ENCODE data around the gene BLCAP.
"Not testable (repeated sequence)": the region's sequence is repeated elsewhere in the genome, so short reads cannot be mapped to it uniquely, and the experiment has no call there.

The BLCAP gene

DNA sequence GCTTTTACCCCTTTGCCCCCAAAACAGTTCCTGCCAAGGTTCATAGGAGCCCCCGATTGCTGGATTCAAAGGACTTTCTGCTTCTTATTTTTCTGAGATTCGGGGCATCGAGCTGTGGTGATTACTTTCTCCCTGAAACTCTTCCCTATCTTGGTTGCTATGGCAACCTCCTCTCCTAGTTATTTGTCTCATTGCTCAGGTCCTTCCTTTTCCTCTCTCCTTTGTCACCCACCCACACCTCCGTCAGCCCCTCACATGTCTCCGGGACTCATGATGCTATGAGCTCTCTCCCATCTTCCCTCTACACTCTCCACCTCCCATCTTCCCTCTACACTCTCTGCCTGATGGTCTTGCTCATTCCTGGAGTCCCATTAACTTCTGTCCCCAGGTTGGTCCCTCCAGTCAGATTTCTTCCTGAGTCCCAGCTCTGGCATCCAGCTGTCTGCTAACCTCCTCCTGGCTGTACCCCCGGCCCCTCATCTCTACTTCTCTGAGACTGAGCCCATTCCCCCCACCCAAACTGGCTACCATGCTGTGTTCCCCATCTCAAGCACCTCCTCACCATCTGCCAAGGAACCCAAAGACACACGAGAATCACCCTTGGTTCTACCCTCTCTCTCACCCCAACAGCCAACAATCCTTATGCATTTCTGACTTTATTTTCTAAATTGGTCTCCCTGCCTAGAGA lies 36.9 kb downstream of the BLCAP start:
- DNase-seq (ENCODE audit: extremely low read depth in 1 of 2, low read depth in 1 of 2): no peak

DNA sequence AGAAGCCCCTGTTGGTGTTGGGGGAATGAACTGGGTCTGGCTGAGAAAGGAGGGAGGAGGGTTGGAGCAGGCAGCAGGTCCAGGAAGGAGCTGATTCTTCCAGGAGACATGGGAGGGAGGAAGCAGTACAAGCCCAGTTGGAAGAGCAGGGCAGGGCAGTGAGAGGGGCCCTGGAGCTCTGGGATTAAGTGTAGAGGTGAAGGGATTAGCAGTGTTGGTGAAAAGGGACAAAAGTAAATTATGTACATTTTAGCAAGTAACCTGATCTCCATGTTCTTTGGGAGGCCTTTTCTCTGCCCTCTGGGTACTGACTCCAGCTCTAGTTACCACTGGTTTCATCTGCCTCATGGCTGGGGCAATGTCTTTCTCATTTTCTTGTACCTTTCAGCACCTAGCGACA lies 41.5 kb downstream of the BLCAP start:
- DNase-seq (ENCODE audit: extremely low read depth in 1 of 2, low read depth in 1 of 2): not testable (repeated sequence)

DNA sequence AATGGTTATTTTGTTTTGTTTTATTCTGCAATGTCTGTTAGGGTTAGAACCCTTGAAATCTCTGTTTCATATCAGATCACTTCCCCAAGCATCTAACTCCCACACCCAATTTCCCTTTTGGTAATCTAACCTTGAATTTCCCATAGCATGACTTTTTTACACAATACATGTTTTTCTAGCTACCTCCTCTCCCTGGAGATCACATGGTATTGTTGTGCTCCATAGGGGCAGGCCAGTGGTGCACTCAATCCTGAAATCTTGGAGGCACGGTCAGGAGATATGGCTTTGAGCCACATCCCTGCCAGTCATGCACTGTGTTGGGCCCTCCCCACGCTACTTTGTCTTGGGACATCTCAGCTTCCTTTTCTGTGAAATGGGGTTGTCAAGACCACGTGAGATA lies 43.3 kb downstream of the BLCAP start:
- DNase-seq (ENCODE audit: extremely low read depth in 1 of 2, low read depth in 1 of 2): no peak

DNA sequence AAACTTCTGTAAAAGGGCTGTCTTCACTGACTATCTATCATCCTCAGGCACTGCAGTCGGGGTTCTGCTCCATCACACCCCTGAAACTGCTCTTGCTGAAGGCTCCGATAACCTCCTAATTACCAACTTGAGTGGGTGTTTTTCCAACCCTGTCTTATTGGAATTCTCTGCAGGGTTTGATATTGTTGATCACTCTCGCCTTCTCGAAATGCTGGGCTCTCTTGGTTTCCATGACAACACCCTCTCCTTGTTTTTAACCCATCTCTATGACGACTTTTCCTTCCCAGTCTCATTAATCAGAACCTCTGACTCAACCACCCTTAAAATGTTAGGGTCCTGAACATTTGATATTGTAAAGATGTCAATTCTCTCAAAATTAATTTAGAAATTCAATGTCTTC lies 46.1 kb downstream of the BLCAP start:
- no peak for DNase-seq (ENCODE audit: extremely low read depth in 1 of 2, low read depth in 1 of 2)

DNA sequence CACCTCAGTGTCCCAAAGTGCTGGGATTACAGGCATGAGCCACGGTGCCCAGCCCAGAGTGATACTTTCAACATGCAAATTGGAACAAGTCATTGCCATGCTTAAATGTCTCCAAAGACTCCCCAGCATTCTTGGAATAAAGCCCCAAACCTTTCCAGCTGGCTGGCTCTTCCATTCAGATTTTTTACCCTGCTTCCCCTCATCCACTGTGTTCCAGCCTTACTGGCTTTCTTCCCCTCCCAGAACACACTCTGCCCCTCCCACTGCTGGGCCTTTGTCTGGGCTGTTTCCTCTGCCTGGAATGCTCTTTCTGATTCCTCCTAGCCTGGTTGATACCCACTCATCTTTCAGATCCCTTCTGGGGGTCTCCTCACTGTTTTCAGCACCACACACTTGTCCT lies 46.8 kb downstream of the BLCAP start:
- no peak for DNase-seq (ENCODE audit: extremely low read depth in 1 of 2, low read depth in 1 of 2)

DNA sequence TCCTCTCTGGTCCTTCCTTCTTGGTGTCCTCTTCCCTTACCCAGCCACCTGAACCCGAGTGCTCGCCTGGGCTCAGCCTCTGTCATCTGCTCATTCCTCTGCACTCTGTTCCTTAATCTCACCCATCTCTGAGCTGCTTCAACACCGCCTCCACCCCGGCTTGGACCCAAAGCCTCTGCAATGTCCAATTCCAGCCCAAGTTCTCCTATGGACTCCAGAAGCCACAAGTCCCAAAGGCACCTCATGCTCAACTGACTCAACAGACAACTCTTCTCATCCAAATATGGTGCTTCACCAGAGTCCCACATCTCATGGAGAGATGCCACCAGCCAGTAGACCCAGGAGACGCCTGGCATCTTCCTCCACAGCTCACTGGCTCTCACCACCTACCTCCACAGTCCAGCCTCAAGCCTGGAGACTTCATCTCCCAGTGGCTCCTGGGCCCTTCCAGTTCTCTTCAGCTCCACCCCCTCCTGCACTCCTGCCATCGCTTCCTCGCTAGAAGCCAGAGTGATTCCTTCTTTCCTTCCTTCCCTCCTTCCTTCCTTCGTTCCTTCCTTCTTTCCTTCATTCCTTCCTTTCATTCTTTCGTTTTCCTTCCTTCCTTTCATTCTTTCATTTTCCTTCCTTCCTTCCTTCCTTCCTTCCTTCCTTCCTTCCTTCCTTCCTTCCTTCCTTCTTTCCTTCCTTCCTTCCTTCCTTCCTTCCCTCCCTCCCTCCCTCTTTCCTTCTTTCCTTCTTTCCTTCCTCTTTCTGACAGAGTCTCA lies 47.6 kb downstream of the BLCAP start:
- DNase-seq (ENCODE audit: extremely low read depth in 1 of 2, low read depth in 1 of 2): no peak

DNA sequence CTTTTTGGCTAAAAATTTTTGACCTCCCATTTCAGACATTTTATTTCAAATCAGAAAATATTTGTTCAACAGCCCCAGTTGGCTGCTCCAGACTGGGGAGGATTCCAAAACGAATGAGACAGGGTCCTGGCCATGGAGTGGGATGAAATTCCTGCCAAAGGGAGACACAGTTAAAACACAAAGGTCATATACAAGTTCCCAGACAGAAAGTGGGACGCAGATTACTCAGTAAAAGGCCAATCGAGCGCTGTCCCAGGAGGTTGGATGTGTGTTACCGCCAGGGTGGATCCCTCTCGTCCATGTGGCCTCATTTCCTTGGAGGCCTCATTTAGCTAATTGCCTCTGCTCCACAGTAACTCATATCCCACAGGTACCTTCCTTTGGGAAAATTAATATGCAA lies 48.4 kb downstream of the BLCAP start:
- DNase-seq (ENCODE audit: extremely low read depth in 1 of 2, low read depth in 1 of 2): no peak

DNA sequence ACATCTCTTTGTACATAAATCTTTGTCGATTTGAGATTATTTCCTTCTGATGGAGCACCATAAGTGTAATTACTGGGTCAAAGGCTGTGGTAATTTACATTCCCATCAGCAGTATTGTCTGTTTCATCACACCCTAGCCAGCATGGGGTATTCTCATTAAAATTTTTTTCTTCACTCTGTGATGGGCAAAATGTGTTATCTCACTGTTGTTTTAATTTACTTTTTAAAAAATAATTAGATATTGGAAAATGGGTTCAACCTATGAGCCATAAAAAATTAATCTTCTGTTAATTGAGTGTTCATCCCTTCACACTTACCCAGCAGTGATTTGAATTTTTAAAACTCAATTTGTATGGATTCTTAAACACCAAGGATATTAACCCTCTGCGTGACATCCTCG lies 50.6 kb downstream of the BLCAP start:
- no peak for DNase-seq (ENCODE audit: extremely low read depth in 1 of 2, low read depth in 1 of 2)

DNA sequence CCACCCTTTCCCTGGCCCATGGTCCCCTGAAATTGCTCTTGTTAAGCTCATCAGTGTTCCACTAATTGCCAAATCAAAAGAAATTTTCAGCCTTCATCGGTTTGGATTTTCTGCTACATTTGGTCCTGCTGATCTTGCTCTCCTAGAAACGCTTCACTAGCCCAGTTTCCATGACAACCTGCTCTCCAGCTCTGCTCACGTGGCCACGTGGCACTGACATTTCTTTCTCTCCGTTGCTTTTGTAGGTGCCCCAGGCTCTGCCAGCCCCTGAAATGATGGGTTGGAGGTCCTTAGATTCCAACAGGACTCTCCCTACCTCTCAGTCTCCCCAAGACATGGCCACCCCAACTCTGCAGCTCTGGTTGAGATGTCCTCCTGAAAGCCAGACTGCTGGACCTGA lies 52.4 kb downstream of the BLCAP start:
- DNase-seq (ENCODE audit: extremely low read depth in 1 of 2, low read depth in 1 of 2): no peak

DNA sequence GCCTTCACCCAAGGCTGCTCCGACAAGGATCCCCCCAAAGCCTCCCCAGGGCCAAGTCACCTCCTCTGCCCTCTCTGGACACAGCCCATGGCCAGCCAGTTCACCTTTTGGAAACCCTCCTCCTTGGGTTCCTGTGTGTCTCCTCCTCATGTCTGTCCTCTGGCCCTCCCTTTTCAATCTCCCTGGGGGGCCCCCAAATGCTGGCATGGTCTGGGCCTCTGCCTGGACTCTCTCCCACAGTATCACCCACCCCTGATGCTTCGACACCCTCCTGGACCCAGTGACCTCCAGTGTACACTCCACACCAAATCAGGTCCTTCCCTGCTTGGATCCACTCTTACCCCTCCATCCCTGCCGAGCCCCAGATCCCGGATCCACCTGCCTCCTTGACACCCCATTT lies 53.3 kb downstream of the BLCAP start:
- no peak for DNase-seq (ENCODE audit: extremely low read depth in 1 of 2, low read depth in 1 of 2)

DNA sequence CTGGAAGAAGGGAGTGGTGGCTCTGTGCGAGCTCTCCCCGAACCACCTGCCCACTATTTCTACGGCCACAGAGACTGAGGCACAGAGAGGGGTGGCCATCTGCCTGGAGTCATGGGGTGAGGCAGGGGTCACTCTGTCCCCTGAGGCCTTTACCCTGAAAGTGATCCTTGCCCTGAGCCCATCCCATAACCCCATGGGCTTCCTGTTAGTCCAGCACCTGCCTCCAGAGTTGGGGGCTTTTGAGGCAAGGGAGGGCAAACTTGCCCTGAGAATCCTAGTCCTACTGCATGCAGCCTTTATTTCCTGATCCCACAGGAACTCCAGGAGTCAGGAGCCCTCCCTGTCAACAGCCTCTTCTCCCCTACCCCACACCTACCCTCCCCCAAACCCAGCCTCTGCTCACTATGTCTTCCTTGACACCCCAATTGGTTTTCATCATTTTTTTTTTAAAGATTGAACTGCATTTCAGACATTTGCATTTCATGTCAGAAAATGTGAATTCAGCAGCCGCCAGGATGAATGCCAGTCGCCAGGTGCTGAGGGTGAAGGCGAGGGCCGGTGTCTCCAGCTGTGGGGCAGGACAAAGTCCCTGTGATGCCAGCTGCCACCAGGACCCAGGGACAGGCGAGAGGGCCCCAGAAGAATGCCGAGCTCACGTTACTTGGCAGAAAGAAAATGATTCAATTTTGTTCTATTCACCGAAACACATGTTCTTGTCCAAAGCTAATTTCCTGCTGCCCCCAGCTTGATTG lies 54.3 kb downstream of the BLCAP start:
- DNase-seq (ENCODE audit: extremely low read depth in 1 of 2, low read depth in 1 of 2): no peak

DNA sequence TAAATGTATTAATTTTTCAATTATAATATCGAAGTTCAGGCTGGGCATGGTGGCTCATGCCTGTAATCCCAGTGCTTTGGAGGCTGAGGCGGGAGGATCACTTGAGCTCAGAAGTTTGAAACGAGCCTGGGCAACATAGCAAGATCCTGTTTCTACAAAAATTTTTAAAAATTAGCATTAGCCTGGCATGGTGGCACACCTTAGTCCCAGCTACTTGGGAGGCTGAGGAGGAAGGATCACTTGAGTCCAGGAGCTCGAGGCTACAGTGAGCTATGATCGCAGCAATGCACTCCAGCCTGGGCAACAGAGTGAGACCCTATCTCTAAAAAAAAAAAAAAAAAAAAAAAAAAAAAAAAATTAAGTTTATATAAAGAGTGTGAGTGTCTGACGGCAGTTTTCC lies 55.2 kb downstream of the BLCAP start:
- DNase-seq (ENCODE audit: extremely low read depth in 1 of 2, low read depth in 1 of 2): not testable (repeated sequence)

DNA sequence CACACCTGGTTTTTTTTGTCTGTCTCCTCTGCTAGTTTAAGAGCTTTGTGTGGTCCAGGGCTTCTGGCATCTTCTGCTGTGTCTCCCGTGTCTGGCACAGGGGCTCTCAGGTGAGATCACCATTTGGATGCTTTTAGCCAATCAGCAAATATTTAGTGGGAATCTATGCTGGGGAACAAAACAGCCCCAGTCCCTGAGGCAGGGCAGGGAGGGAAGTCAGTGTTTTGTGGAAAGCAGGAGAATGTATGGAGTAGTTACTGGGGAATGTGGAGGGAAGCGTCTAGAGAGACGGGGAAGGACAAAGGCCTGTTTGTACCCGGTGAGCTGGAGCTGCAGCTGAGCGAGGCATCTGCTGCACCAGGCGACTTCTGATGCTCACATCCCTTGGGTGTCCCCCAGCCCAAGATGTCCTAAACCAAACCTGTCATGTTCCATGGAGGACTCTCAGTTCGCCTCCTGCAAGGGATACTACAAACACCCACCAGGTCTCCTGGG lies 55.9 kb downstream of the BLCAP start:
- no peak for DNase-seq (ENCODE audit: extremely low read depth in 1 of 2, low read depth in 1 of 2)

DNA sequence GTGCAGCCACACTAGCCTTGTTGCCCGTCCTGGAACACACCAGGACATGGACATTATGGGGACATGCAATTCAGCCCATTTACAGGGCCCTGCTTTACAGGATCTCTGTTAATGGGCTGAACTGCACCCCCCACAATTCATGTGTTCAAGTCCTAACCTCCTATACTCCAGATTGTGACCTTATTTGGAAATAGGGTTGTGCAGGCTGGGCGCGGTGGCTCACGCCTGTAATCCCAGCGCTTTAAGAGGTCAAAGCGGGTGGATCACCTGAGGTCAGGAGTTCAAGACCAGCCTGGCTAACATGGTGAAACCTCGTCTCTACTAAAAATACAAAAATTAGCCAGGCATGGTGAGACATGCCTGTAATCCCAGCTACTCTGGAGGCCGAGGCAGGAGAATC lies 57.5 kb downstream of the BLCAP start:
- not testable (repeated sequence) for DNase-seq (ENCODE audit: extremely low read depth in 1 of 2, low read depth in 1 of 2)

DNA sequence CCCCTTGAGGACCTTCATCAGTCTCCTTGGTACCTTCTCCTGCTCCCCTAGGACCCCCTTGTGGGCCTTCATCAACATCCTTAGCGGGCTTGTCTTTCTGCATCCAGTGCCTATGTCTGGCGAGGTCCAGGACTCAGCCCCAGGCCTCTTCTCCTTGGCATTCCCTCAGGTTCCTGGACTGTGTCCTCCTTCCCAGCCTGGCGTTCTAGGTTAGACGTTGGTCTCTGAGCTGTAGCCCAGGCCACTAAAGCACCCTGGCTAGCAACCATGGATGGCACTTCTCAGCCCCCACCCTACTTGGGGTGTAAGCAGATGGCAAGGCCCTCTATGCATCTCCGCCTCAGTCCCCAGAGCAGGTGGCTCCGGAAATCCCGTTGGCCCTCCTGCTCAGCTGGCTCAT lies 58.1 kb downstream of the BLCAP start:
- DNase-seq (ENCODE audit: extremely low read depth in 1 of 2, low read depth in 1 of 2): no peak

DNA sequence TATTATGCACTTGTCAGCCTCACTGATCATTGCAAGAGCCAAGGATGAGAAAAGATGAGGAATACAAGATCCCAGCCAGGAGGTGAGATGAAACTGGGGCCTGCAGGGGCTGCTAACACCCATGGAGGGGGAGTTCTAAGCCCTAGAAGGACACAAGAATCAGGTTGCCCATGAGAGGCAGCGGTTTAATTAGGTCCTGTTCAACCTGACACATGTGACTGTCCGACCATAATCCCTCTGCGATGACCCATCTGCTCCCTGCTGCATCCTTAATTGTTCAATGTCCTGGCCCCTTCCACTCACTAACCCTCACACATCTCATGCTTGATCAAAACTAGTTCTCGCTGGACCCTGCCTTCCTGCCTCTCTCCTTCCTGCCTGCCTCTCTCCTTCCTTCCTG lies 58.8 kb downstream of the BLCAP start:
- DNase-seq (ENCODE audit: extremely low read depth in 1 of 2, low read depth in 1 of 2): no peak

Measured in activated CD8-positive, alpha-beta memory T cell treated with anti-CD3 and anti-CD28 coated beads for 1 hour (primary cell).